NB4 (cell line): ENCODE measurements around the gene COG8.

Source experiments
- CTCF ChIP-seq: IDR thresholded peaks from one replicate; pipeline ENCODE4 v1.5.1; 2012; ENCODE audit warnings: low read depth, low read length
- MAX ChIP-seq: IDR thresholded peaks from 2 replicates; pipeline ENCODE4 v1.6.1; 2011; ENCODE audit warnings: low read depth, low read length
- MYC ChIP-seq: IDR thresholded peaks from 2 replicates; pipeline ENCODE4 v1.6.1; 2011; ENCODE audit warnings: low read depth, low read length
- POLR2A ChIP-seq: IDR thresholded peaks from 2 replicates; pipeline ENCODE4 v1.6.1; 2011; ENCODE audit warnings: mild to moderate bottlenecking; ENCODE audit not compliant: insufficient read length; ENCODE audit errors: extremely low read depth

GRCh38 chr16:69327585-69328310, 11.6 kb downstream of the COG8 start:
- no peak for TF ChIP-seq POLR2A
- no peak for TF ChIP-seq CTCF
- no peak for TF ChIP-seq MYC
- no peak for TF ChIP-seq MAX
